Globus pallidus (tissue), 1 donor: ENCODE measurements around the gene ABCA2.

ENCODE experiments used
- DNase-seq: peaks from one replicate; pipeline ENCODE4 v3.0.0-alpha.2; 2015; ENCODE audit warnings: low spot score

ABCA2 gene

GRCh38 chr9:136996361-136997292, 31.4 kb downstream of the ABCA2 start, which contains the start of gene CLIC3:
Gene CLIC3 (minus strand): TSS chr9:136996568. CDS start chr9:136996543, 25 bp downstream.
- DNase-seq = no peak

GRCh38 chr9:136995772-136996311, 32.2 kb downstream of the ABCA2 start:
- no peak for DNase-seq

- no peak for DNase-seq
Measured at GRCh38 chr9:136995362-136995761, 32.7 kb downstream of the ABCA2 start.

- no peak for DNase-seq
Measured at GRCh38 chr9:136994888-136995230, 33.2 kb downstream of the ABCA2 start.

GRCh38 chr9:136994180-136994887, 33.7 kb downstream of the ABCA2 start:
- DNase-seq = no peak

- no peak for DNase-seq
Measured at GRCh38 chr9:136992819-136993369, 35.1 kb downstream of the ABCA2 start.

GRCh38 chr9:136991993-136992818, 35.8 kb downstream of the ABCA2 start, which contains the start of gene PAXX:
Gene PAXX (plus strand): TSS chr9:136992422. CDS start chr9:136992444, 22 bp downstream.
- peak; percentile 87 for DNase-seq

GRCh38 chr9:136990242-136990911, 37.7 kb downstream of the ABCA2 start:
- no peak for DNase-seq

- no peak for DNase-seq
Measured at GRCh38 chr9:136988872-136989271, 39.2 kb downstream of the ABCA2 start.

GRCh38 chr9:136985853-136986252, 42.2 kb downstream of the ABCA2 start:
- DNase-seq = no peak

- no peak for DNase-seq
Measured at GRCh38 chr9:136985027-136985602, 42.9 kb downstream of the ABCA2 start.

- DNase-seq = no peak
Measured at GRCh38 chr9:136984464-136985026, 43.5 kb downstream of the ABCA2 start.

- DNase-seq = no peak
Measured at GRCh38 chr9:136983656-136984314, 44.3 kb downstream of the ABCA2 start.

- peak; percentile 45 for DNase-seq
Measured at GRCh38 chr9:136983167-136983566, 44.9 kb downstream of the ABCA2 start.

GRCh38 chr9:136982232-136983051, 45.6 kb downstream of the ABCA2 start, which contains the start of gene LCNL1:
Gene LCNL1 (plus strand): TSS chr9:136982993. CDS start chr9:136983587, 594 bp downstream.
- peak; percentile 82 for DNase-seq

GRCh38 chr9:136981588-136982231, 46.3 kb downstream of the ABCA2 start:
- DNase-seq = peak; percentile 87

GRCh38 chr9:136980669-136981478, 47.2 kb downstream of the ABCA2 start:
- peak; percentile 59 for DNase-seq
